Measurements from ENCODE around the gene LUC7L2.
A peak's percentile ranks its signal among the peaks of the same experiment; 100 is the strongest.
"Not testable (repeated sequence)": the region's sequence is repeated elsewhere in the genome, so short reads cannot be mapped to it uniquely, and the experiment has no call there.

The LUC7L2 gene

DNA sequence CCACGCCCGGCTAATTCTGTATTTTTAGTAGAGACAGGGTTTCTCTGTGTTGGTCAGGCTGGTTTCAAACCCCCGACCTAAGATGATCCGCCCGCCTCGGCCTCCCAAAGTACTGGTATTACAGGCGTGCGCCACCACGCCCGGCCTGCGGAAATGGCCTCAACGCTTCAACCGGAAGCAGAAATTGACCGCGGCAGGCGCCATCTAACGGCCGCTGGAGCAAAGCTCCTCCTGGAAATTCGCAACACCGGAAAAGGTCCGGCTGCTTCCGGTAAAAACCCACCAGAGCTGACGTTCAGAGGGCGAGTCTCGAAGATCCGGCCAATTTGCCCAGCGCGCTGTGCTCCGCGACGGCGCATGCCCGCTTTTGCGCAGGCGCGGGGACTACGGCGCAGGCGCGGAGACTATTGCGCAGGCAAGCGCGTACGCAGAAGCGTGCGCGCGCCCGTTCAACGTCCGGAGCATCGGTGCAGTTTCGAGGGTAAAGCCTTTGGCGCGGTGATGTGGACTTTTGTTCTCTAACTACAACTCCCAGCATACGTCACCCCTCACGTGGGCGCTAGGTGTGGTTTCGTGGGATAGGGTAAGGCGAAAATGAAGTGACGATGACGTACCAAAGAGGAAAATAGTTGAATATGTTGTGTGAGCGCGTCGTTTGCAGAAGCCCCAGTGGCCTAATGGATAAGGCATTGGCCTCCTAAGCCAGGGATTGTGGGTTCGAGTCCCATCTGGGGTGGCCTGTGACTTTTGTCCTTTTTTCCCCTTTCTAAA lies 19.5 kb upstream of the LUC7L2 start:
- peaks cover 8% of the 10 kb centered on the region for H3K27me3 Mint-ChIP-seq (ENCODE audit: low read depth)
- H3K4me3 Mint-ChIP-seq: peak overlapping the region; percentile 96
- peak overlapping the region; percentile 100 for H3K27ac Mint-ChIP-seq
- H3K9me3 Mint-ChIP-seq: peaks cover 12% of the 10 kb centered on the region
- peaks cover 21% of the 10 kb centered on the region for H3K4me1 Mint-ChIP-seq (ENCODE audit: low read depth)
- H3K36me3 Mint-ChIP-seq (ENCODE audit: low read depth): peaks cover 12% of the 10 kb centered on the region

DNA sequence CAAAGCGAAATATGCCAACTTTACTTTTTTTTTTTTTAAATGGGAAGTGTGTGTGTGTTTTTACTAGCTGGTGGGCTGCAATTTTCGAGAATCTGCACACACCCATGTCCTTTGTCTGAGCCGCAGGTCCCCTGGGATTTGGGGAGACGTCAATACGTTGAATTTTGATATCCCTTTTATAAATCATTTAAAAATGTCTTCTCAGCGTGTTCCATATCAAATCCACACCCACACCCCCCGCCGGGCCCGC lies 19.0 kb upstream of the LUC7L2 start:
- H3K4me1 Mint-ChIP-seq (ENCODE audit: low read depth): peaks cover 21% of the 10 kb centered on the region
- H3K27ac Mint-ChIP-seq: peak overlapping the region; percentile 100
- H3K9me3 Mint-ChIP-seq: peaks cover 12% of the 10 kb centered on the region
- H3K36me3 Mint-ChIP-seq (ENCODE audit: low read depth): peaks cover 12% of the 10 kb centered on the region
- H3K4me3 Mint-ChIP-seq: peak overlapping the region; percentile 96
- H3K27me3 Mint-ChIP-seq (ENCODE audit: low read depth): peaks cover 8% of the 10 kb centered on the region

GRCh38 chr7:139341058-139341775 lies 18.5 kb upstream of the LUC7L2 start, which contains the start of gene FMC1:
Gene FMC1, plus strand, starts transcription at chr7:139341337. Its CDS starts 48 bp downstream, at chr7:139341385.
- H3K9me3 Mint-ChIP-seq: peaks cover 12% of the 10 kb centered on the region
- H3K4me3 Mint-ChIP-seq: peak within 1 kb of the TSS; percentile 96
- H3K27me3 Mint-ChIP-seq (ENCODE audit: low read depth): peaks cover 8% of the 10 kb centered on the region
- peaks cover 21% of the 10 kb centered on the region for H3K4me1 Mint-ChIP-seq (ENCODE audit: low read depth)
- H3K27ac Mint-ChIP-seq: peak within 1 kb of the TSS; percentile 100
- peaks cover 12% of the 10 kb centered on the region for H3K36me3 Mint-ChIP-seq (ENCODE audit: low read depth)

GRCh38 chr7:139341776-139342226 lies 17.9 kb upstream of the LUC7L2 start:
- Mint-ChIP-seq H3K4me3 (peak overlapping the region; percentile 96), H3K4me1 (ENCODE audit: low read depth) (peaks cover 21% of the 10 kb centered on the region), H3K27ac (peak overlapping the region; percentile 100), H3K9me3 (peaks cover 12% of the 10 kb centered on the region), H3K27me3 (ENCODE audit: low read depth) (peaks cover 8% of the 10 kb centered on the region), H3K36me3 (ENCODE audit: low read depth) (peaks cover 14% of the 10 kb centered on the region)

- H3K27ac Mint-ChIP-seq: no peak overlapping the region
- peaks cover 5% of the 10 kb centered on the region for H3K27me3 Mint-ChIP-seq (ENCODE audit: low read depth)
- H3K9me3 Mint-ChIP-seq: peaks cover 6% of the 10 kb centered on the region
- H3K4me3 Mint-ChIP-seq: no peak overlapping the region
- H3K4me1 Mint-ChIP-seq (ENCODE audit: low read depth): peaks cover 15% of the 10 kb centered on the region
- peaks cover 15% of the 10 kb centered on the region for H3K36me3 Mint-ChIP-seq (ENCODE audit: low read depth)
Observed at GRCh38 chr7:139345042-139345441, 14.7 kb upstream of the LUC7L2 start.

GRCh38 chr7:139351027-139351426 lies 8.7 kb upstream of the LUC7L2 start:
- H3K27me3 Mint-ChIP-seq (ENCODE audit: low read depth): no peaks in the 10 kb centered on the region
- no peaks in the 10 kb centered on the region for H3K9me3 Mint-ChIP-seq
- peaks cover 25% of the 10 kb centered on the region for H3K36me3 Mint-ChIP-seq (ENCODE audit: low read depth)
- no peak overlapping the region for H3K27ac Mint-ChIP-seq
- no peaks in the 10 kb centered on the region for H3K4me1 Mint-ChIP-seq (ENCODE audit: low read depth)
- H3K4me3 Mint-ChIP-seq: no peak overlapping the region

GRCh38 chr7:139354729-139355128 lies 5.0 kb upstream of the LUC7L2 start:
- peaks cover 8% of the 10 kb centered on the region for H3K4me1 Mint-ChIP-seq (ENCODE audit: low read depth)
- H3K36me3 Mint-ChIP-seq (ENCODE audit: low read depth): peaks cover 18% of the 10 kb centered on the region
- H3K27me3 Mint-ChIP-seq (ENCODE audit: low read depth): no peaks in the 10 kb centered on the region
- no peak overlapping the region for H3K4me3 Mint-ChIP-seq
- H3K9me3 Mint-ChIP-seq: no peaks in the 10 kb centered on the region
- no peak overlapping the region for H3K27ac Mint-ChIP-seq

DNA sequence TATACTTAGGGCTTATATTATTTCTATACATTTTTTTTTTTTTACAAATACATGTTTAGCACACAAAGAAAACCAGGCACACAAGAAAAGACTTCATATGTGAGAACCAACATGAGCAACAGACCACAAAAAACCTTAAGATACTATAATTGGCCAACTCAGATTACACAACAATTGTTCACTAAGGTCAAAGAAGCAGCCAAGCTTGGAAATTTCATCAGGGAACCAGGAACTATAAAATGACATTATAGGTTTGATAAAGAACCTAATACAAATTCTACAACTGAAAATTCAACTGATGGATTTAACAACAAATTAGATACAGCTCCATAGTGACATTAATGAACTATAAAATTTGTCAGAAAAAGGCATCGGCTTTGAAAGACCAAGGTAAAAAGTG lies 4.4 kb upstream of the LUC7L2 start:
- Mint-ChIP-seq H3K36me3 (ENCODE audit: low read depth) (peaks cover 17% of the 10 kb centered on the region), H3K9me3 (no peaks in the 10 kb centered on the region)

GRCh38 chr7:139357729-139358506 lies 1.8 kb upstream of the LUC7L2 start:
- not testable (repeated sequence) for H3K27me3 Mint-ChIP-seq (ENCODE audit: low read depth); H3K36me3 Mint-ChIP-seq (ENCODE audit: low read depth); H3K9me3 Mint-ChIP-seq
- peak overlapping the region; percentile 100 for H3K27ac Mint-ChIP-seq
- peak overlapping the region; percentile 95 for H3K4me3 Mint-ChIP-seq
- peaks cover 25% of the 10 kb centered on the region for H3K4me1 Mint-ChIP-seq (ENCODE audit: low read depth)

More for the DNA sequence above, 4.4 kb upstream of the LUC7L2 start:
- no peak overlapping the region for H3K4me3 Mint-ChIP-seq
- peaks cover 8% of the 10 kb centered on the region for H3K4me1 Mint-ChIP-seq (ENCODE audit: low read depth)
- H3K27ac Mint-ChIP-seq: no peak overlapping the region
- no peaks in the 10 kb centered on the region for H3K27me3 Mint-ChIP-seq (ENCODE audit: low read depth)

GRCh38 chr7:139358541-139359365 lies 941 bp upstream of the LUC7L2 start:
- Mint-ChIP-seq H3K4me1 (ENCODE audit: low read depth) (peaks cover 27% of the 10 kb centered on the region), H3K9me3 (no peaks in the 10 kb centered on the region), H3K36me3 (ENCODE audit: low read depth) (peaks cover 9% of the 10 kb centered on the region), H3K27ac (peak overlapping the region; percentile 100), H3K27me3 (ENCODE audit: low read depth) (no peaks in the 10 kb centered on the region), H3K4me3 (peak overlapping the region; percentile 95)

DNA sequence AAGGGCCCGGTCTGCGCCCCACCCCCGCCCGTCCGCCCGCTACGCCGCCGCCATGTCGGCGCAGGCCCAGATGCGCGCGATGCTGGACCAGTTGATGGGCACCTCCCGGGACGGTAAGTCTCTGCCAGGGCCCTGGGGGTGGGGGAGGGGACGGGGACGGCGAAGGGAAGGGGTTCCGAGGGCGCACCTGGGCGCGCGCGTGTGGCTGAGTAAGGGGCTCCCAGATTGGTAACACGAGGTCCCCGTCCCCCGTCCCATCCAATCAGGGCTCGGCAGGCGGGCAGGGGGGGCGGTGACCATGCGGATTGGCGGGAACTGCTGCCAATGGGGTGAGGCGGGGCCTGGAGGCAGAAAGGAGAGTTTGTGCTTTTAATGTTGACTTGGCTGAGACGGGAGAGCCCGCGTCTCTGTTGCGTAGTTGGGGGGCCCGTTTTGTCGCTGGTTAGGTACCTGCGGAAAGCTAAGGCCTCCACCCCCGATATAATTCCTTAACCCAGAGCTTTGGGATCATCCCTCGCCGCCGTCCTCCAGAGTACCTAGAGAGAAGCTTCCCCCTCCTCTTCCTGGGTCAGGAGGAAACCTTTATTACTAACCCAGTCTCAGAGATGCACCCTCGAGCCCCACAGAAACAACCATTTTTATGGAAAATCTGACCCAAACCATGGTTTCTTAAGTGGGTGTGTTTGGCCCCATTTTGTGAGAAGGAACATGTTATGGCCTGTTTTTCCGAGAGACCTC lies 685 bp downstream of the LUC7L2 start:
- peaks cover 12% of the 10 kb centered on the region for H3K36me3 Mint-ChIP-seq (ENCODE audit: low read depth)
- H3K27me3 Mint-ChIP-seq (ENCODE audit: low read depth): no peaks in the 10 kb centered on the region
- peak overlapping the region; percentile 95 for H3K4me3 Mint-ChIP-seq
- peaks cover 33% of the 10 kb centered on the region for H3K4me1 Mint-ChIP-seq (ENCODE audit: low read depth)
- peak overlapping the region; percentile 100 for H3K27ac Mint-ChIP-seq
- H3K9me3 Mint-ChIP-seq: no peaks in the 10 kb centered on the region

GRCh38 chr7:139360948-139361307 lies 1.2 kb downstream of the LUC7L2 start:
- Mint-ChIP-seq H3K4me1 (ENCODE audit: low read depth) (peaks cover 36% of the 10 kb centered on the region), H3K4me3 (peak overlapping the region; percentile 95)

GRCh38 chr7:139361523-139361922 lies 1.8 kb downstream of the LUC7L2 start:
- Mint-ChIP-seq H3K36me3 (ENCODE audit: low read depth) (peaks cover 11% of the 10 kb centered on the region), H3K9me3 (no peaks in the 10 kb centered on the region), H3K4me3 (peak overlapping the region; percentile 95), H3K27ac (peak overlapping the region; percentile 100), H3K27me3 (ENCODE audit: low read depth) (no peaks in the 10 kb centered on the region), H3K4me1 (ENCODE audit: low read depth) (peaks cover 36% of the 10 kb centered on the region)

More at GRCh38 chr7:139360948-139361307, 1.2 kb downstream of the LUC7L2 start:
- Mint-ChIP-seq H3K9me3 (no peaks in the 10 kb centered on the region), H3K27ac (peak overlapping the region; percentile 100), H3K36me3 (ENCODE audit: low read depth) (peaks cover 11% of the 10 kb centered on the region), H3K27me3 (ENCODE audit: low read depth) (no peaks in the 10 kb centered on the region)
